GM19328 (cell line): ENCODE results near the gene TYSND1.
"Not testable (repeated sequence)": the region's sequence is repeated elsewhere in the genome, so short reads cannot be mapped to it uniquely, and the experiment has no call there.

Source experiments
- ATAC-seq: cut with Tn5 transposase; IDR thresholded peaks from one replicate; pipeline ENCODE4 v1.9.1; 2021; ENCODE audit warnings: mild to moderate bottlenecking, moderate library complexity; ENCODE audit not compliant: unreplicated experiment

TYSND1 gene

GRCh38 chr10:70164163-70164562 is 17.7 kb upstream of the TYSND1 start:
- no peak for ATAC-seq

- no peak for ATAC-seq
Measured at GRCh38 chr10:70163448-70163847, 16.9 kb upstream of the TYSND1 start.

- ATAC-seq, result no peak
Measured at GRCh38 chr10:70162892-70163201, 16.3 kb upstream of the TYSND1 start.

GRCh38 chr10:70162151-70162891 is 15.8 kb upstream of the TYSND1 start:
- no peak for ATAC-seq

- ATAC-seq, result no peak
Measured at GRCh38 chr10:70160798-70161197, 14.3 kb upstream of the TYSND1 start.

- ATAC-seq, result not testable (repeated sequence)
Measured at GRCh38 chr10:70159366-70159765, 12.9 kb upstream of the TYSND1 start.

GRCh38 chr10:70158113-70158512 is 11.6 kb upstream of the TYSND1 start:
- no peak for ATAC-seq

- ATAC-seq, result no peak
Measured at GRCh38 chr10:70155255-70155838, 8.8 kb upstream of the TYSND1 start.

GRCh38 chr10:70148516-70148915 is 2.0 kb upstream of the TYSND1 start:
- no peak for ATAC-seq

- ATAC-seq, result no peak
Measured at GRCh38 chr10:70147259-70147625, 742 bp upstream of the TYSND1 start.

- ATAC-seq, result peak; percentile 51
Measured at GRCh38 chr10:70145666-70146488, 623 bp downstream of the TYSND1 start.

GRCh38 chr10:70145166-70145665 is 1.3 kb downstream of the TYSND1 start:
- ATAC-seq, result peak; percentile 7

GRCh38 chr10:70144372-70145110 is 2.0 kb downstream of the TYSND1 start:
- no peak for ATAC-seq

- ATAC-seq, result no peak
Measured at GRCh38 chr10:70142555-70142954, 3.9 kb downstream of the TYSND1 start.

GRCh38 chr10:70140297-70140696 is 6.2 kb downstream of the TYSND1 start:
- no peak for ATAC-seq

GRCh38 chr10:70139997-70140250 is 6.6 kb downstream of the TYSND1 start:
- no peak for ATAC-seq

GRCh38 chr10:70139151-70139996 is 7.1 kb downstream of the TYSND1 start:
- no peak for ATAC-seq

GRCh38 chr10:70137927-70138883 is 8.3 kb downstream of the TYSND1 start:
- no peak for ATAC-seq

- ATAC-seq, result no peak
Measured at GRCh38 chr10:70137135-70137534, 9.4 kb downstream of the TYSND1 start.
